GM18858 (cell line): ENCODE measurements around the gene PTPN4.

ENCODE experiments used
- ATAC-seq: cut with Tn5 transposase; IDR thresholded peaks from one replicate; pipeline ENCODE4 v1.9.1; 2021; ENCODE audit not compliant: unreplicated experiment

PTPN4 gene

GRCh38 chr2:119849838-119850565, 90.3 kb downstream of the PTPN4 start:
- ATAC-seq = no peak

- no peak for ATAC-seq
These were observed 92.5 kb downstream of the PTPN4 start for GRCh38 chr2:119852214-119852613.

DNA sequence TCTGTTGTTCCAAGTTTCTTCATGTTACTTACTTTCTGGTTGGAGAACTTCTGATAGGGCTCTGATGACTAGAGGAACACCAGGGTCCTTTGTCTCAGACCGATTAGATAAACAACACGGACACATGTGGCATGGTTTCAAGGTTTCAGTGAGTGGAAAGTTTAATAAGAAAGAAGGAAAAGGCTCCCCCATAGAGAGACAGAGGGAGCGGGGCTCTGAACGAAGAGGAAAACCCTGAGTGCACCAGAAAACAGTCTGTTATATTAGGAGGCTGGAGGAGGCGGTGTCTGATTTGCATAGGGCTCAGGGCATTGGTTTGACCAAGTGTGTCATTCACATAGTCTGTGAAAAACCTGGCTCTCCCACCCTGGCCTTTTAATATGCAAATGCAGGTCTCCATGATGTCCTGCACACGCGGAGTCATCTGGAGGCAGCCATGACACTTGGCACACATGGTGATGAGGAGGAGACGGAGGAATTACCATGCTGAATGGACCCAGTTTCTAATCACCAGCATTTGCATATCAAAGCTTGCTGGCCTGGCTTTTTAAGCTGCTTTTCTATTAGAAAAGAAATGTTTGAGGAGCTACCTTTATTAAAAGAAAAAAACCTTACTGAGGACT, 94.2 kb downstream of the PTPN4 start:
- no peak for ATAC-seq

DNA sequence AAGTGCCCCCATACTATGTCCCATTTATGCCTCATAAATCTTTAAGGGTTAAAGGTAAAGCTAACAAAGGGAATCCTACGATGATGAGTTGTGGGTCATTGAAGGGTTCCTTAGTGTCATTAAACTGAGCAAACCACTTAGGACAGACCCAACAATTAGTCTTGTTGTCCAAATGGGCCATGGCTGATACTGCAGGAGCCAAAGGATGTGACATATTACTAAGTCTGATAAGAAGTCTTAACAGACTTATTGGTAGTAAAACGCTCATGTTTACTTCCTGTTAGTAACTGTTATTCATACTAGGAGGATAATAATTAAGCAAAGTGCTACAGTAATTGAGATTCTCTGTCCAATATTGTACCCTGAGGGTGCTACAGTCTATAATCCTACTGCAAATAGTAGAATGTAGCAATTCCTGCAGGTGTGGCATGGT, 96.8 kb downstream of the PTPN4 start:
- ATAC-seq = no peak

DNA sequence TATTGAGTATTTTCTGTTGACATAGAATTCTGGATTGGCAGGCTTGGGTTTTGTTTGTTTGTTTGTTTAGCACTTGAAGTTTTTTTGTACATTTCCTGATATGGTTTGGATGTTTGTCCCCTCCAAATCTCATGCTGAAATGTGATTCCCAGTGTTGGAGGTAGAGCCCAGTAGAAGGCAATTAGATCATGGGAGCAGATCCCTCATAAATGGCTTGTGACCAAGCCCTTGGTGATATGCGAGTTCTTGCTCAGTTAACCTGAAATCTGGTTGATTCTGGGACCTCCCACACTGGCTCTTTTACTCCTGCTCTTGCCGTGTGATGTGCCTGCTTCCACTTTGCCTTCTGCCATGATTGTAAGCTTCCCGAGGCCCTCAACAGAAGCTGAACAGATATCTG, 98.0 kb downstream of the PTPN4 start:
- ATAC-seq = no peak

DNA sequence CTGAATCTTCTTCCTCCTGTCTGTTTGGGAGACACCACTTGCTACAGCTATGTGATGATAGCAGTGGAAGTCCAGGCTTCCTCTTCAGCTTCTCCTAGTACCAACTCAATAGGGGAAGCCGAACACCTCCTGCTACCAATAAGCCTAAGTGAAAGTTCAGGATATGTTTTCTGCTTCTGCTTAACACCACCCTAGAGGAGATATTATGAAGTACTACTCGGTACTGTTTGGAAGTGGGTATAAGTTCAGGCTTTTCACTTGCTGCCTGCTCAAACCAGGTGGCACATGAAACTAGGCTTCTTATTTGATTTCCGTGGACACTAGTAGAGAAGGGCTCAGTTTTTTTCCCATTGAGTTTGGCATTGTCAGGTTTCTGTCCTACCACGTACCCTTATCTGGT, 99.8 kb downstream of the PTPN4 start:
- no peak for ATAC-seq

DNA sequence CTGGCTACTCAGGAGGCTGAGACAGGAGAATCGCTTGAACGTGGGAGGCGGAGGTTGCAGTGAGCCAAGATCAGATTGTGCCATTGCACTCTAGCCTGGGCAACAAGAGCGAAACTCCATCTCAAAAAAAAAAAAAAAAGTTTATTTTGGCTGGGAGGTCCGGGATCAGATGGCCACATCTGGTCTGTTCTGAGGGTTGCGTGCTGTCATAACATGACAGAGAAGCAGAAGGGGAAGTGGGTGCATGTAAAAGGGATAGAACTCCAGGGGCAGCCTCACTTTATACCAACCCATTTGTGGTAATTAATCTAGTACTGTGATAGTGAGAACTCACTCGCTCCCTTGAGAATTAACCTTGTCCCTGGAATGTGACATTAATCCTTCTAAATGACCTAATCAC, 101.2 kb downstream of the PTPN4 start:
- no peak for ATAC-seq

GRCh38 chr2:119862127-119862889, 102.6 kb downstream of the PTPN4 start:
- ATAC-seq = peak; percentile 74

DNA sequence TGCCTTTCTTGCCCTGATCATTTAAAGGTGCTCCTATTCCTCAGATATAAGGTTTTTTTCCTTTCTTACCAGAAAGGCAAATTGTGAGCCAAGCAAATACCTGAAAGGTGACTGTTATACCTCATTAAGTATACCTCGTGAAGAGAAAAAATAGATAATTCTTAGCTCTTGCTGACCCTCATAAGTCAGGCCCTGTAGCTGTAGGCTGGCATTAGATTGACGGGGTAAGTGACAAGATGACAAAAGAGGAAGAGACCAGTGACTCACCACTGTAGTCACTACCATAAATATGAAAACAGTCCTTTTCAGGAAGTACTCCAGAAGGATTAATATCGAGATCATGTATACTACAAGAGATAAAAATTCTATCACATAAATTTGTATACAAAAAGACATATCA, 104.6 kb downstream of the PTPN4 start:
- ATAC-seq = peak; percentile 40

GRCh38 chr2:119871725-119872124, 112.0 kb downstream of the PTPN4 start:
- no peak for ATAC-seq

DNA sequence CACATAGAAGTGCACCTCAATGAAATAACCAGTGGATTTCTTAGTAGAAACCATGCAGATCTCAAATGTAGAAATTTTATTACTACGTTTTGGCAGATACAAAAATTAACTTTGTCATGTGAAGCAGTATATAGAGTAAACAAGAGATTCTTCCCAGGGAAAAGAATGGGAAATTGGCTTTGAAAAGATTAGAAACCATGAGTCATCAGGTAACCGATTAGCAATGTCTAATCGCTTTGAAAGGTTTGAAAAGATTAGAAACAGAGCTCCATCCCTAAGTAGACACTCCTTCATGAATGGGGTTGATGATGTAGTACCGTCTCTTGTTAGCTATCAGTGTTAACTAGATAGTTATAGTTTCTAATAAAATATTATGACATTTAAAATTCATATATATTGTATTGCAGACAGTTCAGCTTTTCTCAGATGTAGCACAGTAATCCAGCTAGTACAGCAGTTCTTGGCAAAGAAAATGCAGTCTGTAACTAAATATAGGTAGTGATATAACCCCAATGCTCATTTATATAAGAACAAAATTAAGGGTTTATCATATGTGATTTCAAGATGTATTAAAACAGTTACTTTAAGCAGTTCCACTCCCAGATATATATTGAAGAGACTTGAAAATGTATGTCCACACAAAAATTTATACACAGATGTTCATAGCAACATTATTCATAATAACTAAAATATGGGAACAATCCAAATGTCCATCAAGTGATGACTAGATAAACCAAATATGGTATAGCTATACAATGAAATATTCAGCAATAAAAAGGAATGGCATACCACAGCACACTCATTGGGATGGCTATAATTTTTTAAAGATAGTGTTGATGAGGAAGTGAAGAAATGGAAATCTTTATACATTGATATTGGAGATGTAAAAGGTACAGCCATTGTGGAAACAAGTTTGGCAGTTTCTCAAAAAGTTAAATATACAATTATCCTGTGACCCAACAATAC, 113.9 kb downstream of the PTPN4 start:
- no peak for ATAC-seq

GRCh38 chr2:119879502-119879901, 119.8 kb downstream of the PTPN4 start:
- no peak for ATAC-seq

DNA sequence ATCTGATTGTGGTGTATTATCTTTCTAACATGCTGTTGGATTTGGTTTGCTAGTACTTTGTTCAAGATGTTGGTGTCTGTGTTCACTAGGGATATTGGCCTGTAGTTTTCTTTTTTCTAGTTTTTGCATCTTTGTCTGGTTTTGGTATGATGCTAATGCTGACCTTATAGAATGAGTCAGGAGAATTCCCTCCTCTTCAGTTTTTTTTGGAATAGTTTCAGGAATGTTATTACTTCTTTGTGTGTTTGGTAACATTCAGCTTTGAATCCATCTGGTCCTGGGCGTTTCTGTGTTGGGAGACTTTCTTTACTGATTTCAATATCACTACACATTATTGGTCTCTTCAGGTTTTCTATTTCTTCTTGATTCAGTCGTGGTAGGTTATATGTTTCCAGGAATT, 129.0 kb downstream of the PTPN4 start:
- ATAC-seq = no peak

DNA sequence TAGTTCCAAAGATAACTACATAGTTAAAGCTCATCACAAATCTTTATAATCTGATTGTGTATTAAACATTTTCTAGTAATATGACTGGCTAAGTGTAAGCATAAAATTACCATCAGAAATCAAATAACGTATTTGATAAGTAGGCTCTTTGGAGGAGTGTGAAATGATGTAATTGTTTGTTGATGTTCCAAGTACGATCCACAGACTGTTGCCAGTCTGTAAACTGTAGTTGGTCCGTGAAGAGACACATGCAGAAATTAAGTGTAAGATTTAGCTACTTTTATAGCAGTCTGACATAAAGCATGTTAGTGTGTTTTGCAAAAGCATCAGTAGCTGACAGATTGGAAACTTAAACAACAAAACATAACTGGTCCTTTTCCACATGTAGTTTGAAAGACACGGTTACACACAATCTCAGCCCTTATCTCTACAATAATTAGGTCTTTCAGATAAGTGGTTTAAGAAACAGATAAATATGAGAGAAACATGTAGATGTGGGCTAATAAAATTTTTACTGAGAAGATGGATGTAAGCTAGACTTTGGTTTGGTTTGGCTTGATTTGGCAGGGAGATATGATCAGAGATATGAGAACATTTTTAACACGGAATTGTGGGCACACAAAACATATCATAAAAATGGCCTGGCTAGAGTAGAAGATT, 138.1 kb downstream of the PTPN4 start:
- ATAC-seq = no peak

- no peak for ATAC-seq
These were observed 141.3 kb downstream of the PTPN4 start for GRCh38 chr2:119901013-119901412.

DNA sequence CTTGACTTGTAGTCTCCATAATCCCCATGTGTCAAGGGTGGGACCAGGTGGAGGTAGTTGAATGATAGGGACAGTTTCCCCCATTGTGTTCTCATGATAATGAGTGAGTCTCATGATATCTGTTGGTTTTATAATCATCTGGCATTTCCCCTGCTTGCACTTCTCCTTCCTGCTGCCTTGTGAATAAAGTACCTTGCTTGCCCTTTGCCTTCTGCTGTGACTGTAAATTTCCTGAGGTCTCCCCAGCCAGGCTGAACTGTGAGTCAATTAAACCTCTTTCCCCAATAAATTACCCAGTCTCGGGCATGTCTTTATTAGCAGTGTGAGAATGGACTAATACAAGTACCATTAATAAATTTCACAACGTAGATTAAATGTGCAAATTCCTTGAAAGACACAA, 150.8 kb downstream of the PTPN4 start:
- ATAC-seq = no peak

DNA sequence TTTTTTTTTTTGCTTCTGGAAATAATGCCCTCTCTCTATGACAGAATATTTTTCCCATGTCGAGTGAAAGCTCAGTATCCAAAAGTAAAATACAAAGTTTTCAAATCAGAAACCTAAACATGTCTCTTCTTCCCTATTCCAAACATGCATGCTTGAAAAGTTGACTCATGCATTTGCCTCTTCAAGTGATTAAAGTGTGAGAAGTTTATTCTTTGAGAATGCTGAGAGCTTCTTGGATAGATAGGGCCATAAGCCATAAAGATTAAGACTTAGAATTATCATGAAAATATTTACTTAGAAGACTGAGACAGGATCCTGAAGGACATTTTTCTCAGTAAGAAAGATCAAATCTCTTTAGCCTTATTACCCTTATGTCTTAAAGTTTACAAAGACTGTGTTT, 154.5 kb downstream of the PTPN4 start:
- no peak for ATAC-seq

- ATAC-seq = no peak
These were observed 162.1 kb downstream of the PTPN4 start for GRCh38 chr2:119921825-119922224.

- ATAC-seq = no peak
These were observed 163.0 kb downstream of the PTPN4 start for GRCh38 chr2:119922699-119923098.

GRCh38 chr2:119929537-119929936, 169.8 kb downstream of the PTPN4 start:
- ATAC-seq = no peak
